ENCODE measurements around the gene CCL19.

- TF ChIP-seq YY1 (IDR thresholded peaks at IDR 0.05; ENCODE audit: insufficient read depth, insufficient read length) (no peak), ZNF274 (IDR thresholded peaks at IDR 0.05; ENCODE audit: low read depth, low read length) (no peak), SUZ12 (IDR thresholded peaks at IDR 0.05; ENCODE audit: extremely low read depth, insufficient read depth, insufficient read length) (no peak)
These were observed 25.5 kb downstream of the CCL19 start for GRCh38 chr9:34665381-34666250.
